ENCODE results near the gene HOXA13. TPM values are rescaled to one million over a fixed set of nuclear protein-coding genes. Genes with fewer than 3 reads are reported as not detected.
A peak's percentile ranks its signal among the peaks of the same experiment; 100 is the strongest.

Gene HOXA13
- total RNA-seq, 1 experiment from 2014 or later = not detected

GRCh38 chr7:27202862-27203134, 2.9 kb upstream of the HOXA13 start:
- BruUV-seq (replicated peaks) = no TSS peak
- no peaks in the 10 kb centered on the region for H3K4me1 Mint-ChIP-seq (ENCODE audit: insufficient read depth, unreplicated experiment)
- no peaks in the 10 kb centered on the region for H3K36me3 Mint-ChIP-seq (ENCODE audit: insufficient read depth, unreplicated experiment)
- no peak for TF ChIP-seq CTCF (IDR thresholded peaks at IDR 0.05; ENCODE audit: unreplicated experiment)
- H3K4me3 Mint-ChIP-seq (ENCODE audit: unreplicated experiment) = no peak overlapping the region
- H3K9me3 Mint-ChIP-seq (ENCODE audit: unreplicated experiment) = no peaks in the 10 kb centered on the region
- no peak for DNase-seq (ENCODE audit: unreplicated experiment)
- POLR2A ChIA-PET = no interaction called here
- peaks cover 77% of the 10 kb centered on the region for H3K27me3 Mint-ChIP-seq (ENCODE audit: insufficient read depth, unreplicated experiment)
- intact Hi-C loops (cut with micrococcal nuclease) = no loop called here
- H3K27ac Mint-ChIP-seq (ENCODE audit: low read depth, unreplicated experiment) = no peak overlapping the region
- CTCF ChIA-PET = interaction anchor here (0.5 to 1.3 kb wide), 4 partner anchors 374 to 498 kb away, joined by 3 to 7 read pairs (median 4); no protein-coding TSS in a partner anchor

- ChIA-PET POLR2A (no interaction called here), CTCF (interaction anchor here (0.6 to 1.3 kb wide), 3 partner anchors 375 to 499 kb away, joined by 3 to 7 read pairs (median 4); no protein-coding TSS in a partner anchor)
- intact Hi-C loops (cut with micrococcal nuclease) = no loop called here
- BruUV-seq (replicated peaks) = no TSS peak
- Mint-ChIP-seq H3K27ac (ENCODE audit: low read depth, unreplicated experiment) (no peak overlapping the region), H3K4me1 (ENCODE audit: insufficient read depth, unreplicated experiment) (no peaks in the 10 kb centered on the region), H3K9me3 (ENCODE audit: unreplicated experiment) (no peaks in the 10 kb centered on the region), H3K4me3 (ENCODE audit: unreplicated experiment) (no peak overlapping the region), H3K27me3 (ENCODE audit: insufficient read depth, unreplicated experiment) (peaks cover 81% of the 10 kb centered on the region), H3K36me3 (ENCODE audit: insufficient read depth, unreplicated experiment) (no peaks in the 10 kb centered on the region)
- no peak for DNase-seq (ENCODE audit: unreplicated experiment)
- TF ChIP-seq CTCF (IDR thresholded peaks at IDR 0.05; ENCODE audit: unreplicated experiment) = no peak
Observed at GRCh38 chr7:27202018-27202861, 2.3 kb upstream of the HOXA13 start.

DNA sequence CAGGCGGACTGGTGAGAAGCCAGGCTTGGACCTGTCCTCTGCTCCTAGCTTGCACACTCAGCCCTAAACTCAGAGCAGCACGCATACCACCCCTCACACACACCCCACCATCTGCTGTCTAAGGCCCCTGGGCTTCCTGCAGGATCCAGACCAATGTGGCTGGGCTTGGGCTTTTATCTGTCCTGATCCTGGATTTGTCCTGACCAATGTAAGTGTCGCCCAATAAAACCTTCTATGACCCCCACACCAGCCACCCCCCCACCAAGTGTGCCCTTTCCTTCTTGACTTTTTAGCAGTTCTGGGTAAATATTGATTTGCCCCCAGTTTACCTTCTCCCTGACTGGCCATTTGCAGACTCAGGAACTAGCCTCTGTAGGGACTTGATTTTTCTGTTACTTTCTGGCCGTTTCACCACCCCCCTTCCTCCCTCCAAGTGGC, 1.7 kb upstream of the HOXA13 start:
- ChIA-PET POLR2A (no interaction called here), CTCF (interaction anchor here (0.6 to 2.0 kb wide), 2 partner anchors 131 to 374 kb away, joined by 3 to 7 read pairs; no protein-coding TSS in a partner anchor)
- intact Hi-C loops (cut with micrococcal nuclease) = no loop called here
- H3K9me3 Mint-ChIP-seq (ENCODE audit: unreplicated experiment) = no peaks in the 10 kb centered on the region
- DNase-seq (ENCODE audit: unreplicated experiment) = no peak
- no TSS peak for BruUV-seq (replicated peaks)
- H3K4me1 Mint-ChIP-seq (ENCODE audit: insufficient read depth, unreplicated experiment) = no peaks in the 10 kb centered on the region
- H3K36me3 Mint-ChIP-seq (ENCODE audit: insufficient read depth, unreplicated experiment) = no peaks in the 10 kb centered on the region
- H3K27me3 Mint-ChIP-seq (ENCODE audit: insufficient read depth, unreplicated experiment) = peaks cover 78% of the 10 kb centered on the region
- TF ChIP-seq CTCF (IDR thresholded peaks at IDR 0.05; ENCODE audit: unreplicated experiment) = no peak
- H3K4me3 Mint-ChIP-seq (ENCODE audit: unreplicated experiment) = no peak overlapping the region
- no peak overlapping the region for H3K27ac Mint-ChIP-seq (ENCODE audit: low read depth, unreplicated experiment)

DNA sequence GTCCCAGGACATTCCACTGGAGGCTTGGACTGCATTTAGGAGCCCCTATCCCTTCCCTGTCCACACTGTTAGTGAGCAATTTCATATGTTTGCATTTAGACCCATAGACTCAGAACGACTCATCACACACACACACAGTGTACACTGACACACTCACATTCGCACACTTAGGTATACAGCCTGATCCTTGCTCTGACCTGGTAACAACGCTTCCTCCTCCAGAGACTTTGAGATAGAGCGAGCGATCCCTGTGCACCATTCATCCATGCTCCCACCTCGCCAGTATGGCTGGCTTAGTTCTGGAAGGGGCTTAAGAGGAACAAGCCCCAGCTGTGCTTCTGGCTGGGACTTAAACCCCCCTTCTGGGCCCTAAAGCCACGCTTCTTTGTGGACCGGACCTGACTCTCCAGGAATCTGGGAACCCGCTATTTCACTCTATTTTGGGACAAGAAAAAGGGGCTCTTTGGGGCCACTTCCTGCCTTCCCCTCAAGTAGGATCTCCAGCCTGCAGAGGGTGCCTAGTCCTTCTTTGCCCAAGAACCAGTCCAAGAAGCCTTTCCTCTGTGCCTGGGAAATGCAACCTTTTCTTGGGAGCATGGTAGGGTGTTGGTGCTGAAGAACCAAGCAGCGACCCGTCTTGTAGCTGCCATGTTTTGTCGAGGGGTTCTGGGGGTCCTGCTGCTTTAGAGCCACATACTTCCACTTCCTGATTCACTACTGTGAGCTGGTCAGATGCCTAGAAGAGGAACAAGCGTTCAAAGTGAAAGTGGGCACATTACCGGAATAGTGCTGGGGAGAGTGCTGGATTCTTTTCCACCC, 1.1 kb upstream of the HOXA13 start:
- BruUV-seq (replicated peaks) = no TSS peak

More for the DNA sequence above, 1.1 kb upstream of the HOXA13 start:
- TF ChIP-seq CTCF (IDR thresholded peaks at IDR 0.05; ENCODE audit: unreplicated experiment) = no peak
- H3K4me3 Mint-ChIP-seq (ENCODE audit: unreplicated experiment) = peak overlapping the region; percentile 51
- no peaks in the 10 kb centered on the region for H3K4me1 Mint-ChIP-seq (ENCODE audit: insufficient read depth, unreplicated experiment)
- no peak for DNase-seq (ENCODE audit: unreplicated experiment)
- H3K9me3 Mint-ChIP-seq (ENCODE audit: unreplicated experiment) = no peaks in the 10 kb centered on the region
- peaks cover 72% of the 10 kb centered on the region for H3K27me3 Mint-ChIP-seq (ENCODE audit: insufficient read depth, unreplicated experiment)
- CTCF ChIA-PET = interaction anchor here (0.6 to 2.0 kb wide), 2 partner anchors 132 to 374 kb away, joined by 3 to 7 read pairs; no protein-coding TSS in a partner anchor
- intact Hi-C loops (cut with micrococcal nuclease) = no loop called here
- POLR2A ChIA-PET = no interaction called here
- no peak overlapping the region for H3K27ac Mint-ChIP-seq (ENCODE audit: low read depth, unreplicated experiment)
- no peaks in the 10 kb centered on the region for H3K36me3 Mint-ChIP-seq (ENCODE audit: insufficient read depth, unreplicated experiment)

Measured in MCF 10A (cell line).